AG09309 (cell line): Measurements from ENCODE around the gene BCL2.

Experiments used
- DNase-seq: peaks from one replicate; pipeline ENCODE4 v3.0.0-alpha.2; 2010; ENCODE audit warnings: low read depth
- H3K4me3 ChIP-seq: 2 replicates; pipeline ENCODE4 v1.5.1; 2011; ENCODE audit warnings: mild to moderate bottlenecking, low read depth, low read length, moderate library complexity; ENCODE audit not compliant: control insufficient read depth
- TF ChIP-seq, protein P1 (sequence below): IDR thresholded peaks from 2 replicates; pipeline ENCODE4 v1.5.1; 2011; ENCODE audit warnings: mild to moderate bottlenecking, low read depth, low read length, inconsistent platforms; ENCODE audit not compliant: insufficient read depth, control insufficient read depth; ENCODE audit errors: missing control alignments

Gene BCL2

DNA sequence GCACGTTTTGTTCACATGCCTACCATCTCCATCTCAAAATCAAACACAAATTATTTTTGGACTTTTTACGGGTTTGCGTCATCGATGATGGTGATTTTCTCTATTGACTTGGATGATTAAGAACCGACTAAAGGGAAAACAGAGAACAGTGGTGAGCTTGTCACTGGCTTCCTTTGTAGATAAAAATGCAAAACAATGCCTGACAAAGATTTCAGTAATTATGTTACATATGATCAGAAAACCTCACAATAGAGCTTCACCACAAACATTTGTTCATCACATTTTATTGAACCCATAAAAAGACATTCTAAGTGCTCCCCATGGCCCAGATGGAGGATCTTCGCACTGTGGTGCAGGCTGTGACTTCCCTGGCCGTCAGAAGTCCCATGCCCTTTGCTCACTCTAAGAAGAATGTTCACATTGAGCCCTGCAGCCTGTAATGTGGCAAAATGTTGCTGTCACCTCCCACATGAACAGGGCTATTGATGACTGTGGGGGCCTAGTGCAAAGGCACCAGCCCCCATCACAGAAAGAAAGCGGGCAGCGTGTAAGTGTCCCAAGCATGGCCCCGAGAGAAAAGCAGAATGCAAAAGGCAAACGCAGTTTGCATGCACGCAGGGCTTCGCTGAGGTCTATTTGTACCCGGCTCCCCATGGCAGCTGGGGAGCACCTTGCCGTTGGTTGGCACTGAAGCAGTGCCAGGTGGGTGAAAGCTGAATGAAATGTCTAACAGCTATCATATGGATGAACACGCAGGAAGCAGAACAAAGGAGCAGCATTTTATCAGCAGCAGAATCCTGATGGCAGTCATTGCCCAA is 60.6 kb downstream of the BCL2 start:
- H3K4me3 ChIP-seq: no peak overlapping the region
- TF ChIP-seq, protein P1, sequence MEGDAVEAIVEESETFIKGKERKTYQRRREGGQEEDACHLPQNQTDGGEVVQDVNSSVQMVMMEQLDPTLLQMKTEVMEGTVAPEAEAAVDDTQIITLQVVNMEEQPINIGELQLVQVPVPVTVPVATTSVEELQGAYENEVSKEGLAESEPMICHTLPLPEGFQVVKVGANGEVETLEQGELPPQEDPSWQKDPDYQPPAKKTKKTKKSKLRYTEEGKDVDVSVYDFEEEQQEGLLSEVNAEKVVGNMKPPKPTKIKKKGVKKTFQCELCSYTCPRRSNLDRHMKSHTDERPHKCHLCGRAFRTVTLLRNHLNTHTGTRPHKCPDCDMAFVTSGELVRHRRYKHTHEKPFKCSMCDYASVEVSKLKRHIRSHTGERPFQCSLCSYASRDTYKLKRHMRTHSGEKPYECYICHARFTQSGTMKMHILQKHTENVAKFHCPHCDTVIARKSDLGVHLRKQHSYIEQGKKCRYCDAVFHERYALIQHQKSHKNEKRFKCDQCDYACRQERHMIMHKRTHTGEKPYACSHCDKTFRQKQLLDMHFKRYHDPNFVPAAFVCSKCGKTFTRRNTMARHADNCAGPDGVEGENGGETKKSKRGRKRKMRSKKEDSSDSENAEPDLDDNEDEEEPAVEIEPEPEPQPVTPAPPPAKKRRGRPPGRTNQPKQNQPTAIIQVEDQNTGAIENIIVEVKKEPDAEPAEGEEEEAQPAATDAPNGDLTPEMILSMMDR: no peak
- no peak for DNase-seq

DNA sequence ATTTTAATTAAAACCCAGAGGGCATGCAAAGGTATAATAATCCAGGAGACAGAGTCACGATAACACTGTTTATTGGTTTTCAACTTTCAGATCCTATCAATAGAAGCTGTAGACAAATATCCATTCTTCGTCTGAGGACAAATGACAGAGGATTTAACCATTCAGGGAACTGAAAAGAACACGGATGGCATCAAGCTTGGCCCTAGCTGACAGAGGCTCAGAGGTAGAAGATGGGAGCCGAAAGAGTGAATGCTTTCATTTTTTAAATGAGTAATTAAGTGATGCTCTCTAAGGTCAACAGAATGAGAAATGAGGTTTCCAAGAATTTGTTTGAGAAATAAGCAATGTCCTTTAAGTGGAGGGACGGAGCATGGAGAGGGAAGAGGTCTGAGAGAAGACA is 62.1 kb downstream of the BCL2 start:
- TF ChIP-seq, protein P1: no peak
- no peak overlapping the region for H3K4me3 ChIP-seq
- no peak for DNase-seq

DNA sequence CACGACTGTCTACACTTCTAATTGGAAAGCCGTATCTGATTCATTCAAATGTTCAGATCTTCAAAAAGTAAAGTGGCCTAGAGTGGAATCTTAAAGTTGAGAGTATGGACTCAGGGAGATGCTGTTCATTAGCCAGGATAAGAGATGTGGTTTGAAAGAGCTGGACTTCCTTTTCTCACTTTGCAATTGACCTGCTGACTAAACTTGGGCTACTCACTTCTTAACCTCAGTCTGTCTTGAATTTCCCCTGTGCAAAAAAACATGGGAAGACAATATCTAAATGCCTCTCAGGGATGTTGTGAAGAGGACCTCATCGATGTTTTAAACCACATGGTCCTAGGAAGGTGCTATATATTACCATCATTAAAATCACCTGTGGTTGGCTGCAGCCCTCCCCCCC is 64.1 kb downstream of the BCL2 start:
- DNase-seq: no peak
- no peak overlapping the region for H3K4me3 ChIP-seq
- TF ChIP-seq, protein P1: no peak

DNA sequence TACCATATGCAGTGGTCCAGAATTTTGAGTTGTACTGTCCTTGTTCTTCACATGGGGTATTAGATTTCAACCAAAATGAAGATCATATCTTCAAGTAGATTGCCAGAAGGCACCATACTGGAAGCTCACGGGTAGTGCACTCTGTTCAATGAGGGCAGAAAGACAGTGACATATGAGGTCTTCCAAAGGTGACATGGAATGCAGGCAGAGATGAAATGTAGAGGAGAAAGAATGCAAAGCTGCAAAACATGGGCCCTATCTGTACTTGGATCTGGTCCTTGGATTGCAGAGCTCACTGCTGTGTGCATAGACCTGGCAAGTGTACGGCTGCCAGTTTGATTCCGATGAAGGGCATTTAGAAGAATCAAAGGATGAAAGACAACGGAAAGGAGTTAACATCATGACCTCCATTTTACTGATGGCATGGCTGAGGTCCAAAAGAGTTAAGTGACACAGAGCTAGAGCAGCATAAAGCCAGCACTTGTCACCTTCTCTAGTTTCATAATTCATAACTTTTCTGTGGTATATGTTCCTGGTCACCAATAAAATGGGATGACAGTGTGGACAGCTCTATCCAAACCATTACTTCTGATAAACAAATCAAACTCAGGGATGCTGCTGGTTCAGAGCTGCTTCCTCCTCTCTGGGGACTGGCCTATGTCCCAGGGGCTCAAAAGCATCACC is 64.7 kb downstream of the BCL2 start:
- no peak for DNase-seq
- TF ChIP-seq, protein P1: no peak
- H3K4me3 ChIP-seq: no peak overlapping the region

DNA sequence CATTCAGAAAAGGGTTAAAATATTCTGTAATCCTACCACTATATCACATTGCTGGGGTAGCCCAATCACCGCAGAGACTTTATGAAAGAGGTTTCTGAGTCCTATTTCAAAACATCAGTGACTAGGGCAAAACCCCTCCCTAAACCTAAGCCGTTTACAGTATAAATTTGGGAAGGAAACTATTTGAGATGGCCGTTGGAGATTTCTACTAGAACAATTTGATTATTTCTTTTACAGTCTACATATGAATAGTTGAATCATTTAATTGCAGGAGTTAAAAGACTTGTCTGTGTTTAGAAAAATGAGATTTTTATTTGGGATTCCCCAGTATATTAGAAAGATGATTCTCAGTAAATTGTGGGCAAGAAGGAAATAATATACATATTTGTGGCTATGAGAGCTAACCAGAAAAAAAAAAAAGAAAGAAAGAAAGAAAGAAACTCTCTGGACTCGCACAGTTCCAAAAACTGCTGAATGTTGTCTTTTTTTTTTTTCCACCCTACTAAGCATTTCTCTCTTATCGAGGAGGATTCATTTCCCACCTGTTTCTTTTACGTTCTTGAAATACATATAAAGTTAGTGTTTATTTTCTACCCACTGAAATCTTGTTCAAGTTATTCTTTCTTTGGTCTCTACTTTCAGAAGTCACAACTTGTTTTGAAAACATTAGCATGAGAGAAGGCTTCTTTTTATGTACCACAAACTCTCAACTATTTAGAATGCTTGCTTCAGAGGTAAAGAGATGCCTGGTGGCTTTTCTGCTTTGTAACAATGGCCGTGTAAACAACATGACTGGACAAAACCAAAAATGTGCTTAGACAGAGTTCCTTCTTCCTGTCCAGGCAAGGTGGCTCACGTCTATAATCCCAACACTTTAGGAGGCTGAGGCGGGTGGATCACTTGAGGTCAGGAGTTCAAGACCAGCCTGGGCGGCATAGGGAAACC is 65.9 kb downstream of the BCL2 start:
- peak; percentile 25 for DNase-seq
- TF ChIP-seq, protein P1: no peak
- H3K4me3 ChIP-seq: no peak overlapping the region

DNA sequence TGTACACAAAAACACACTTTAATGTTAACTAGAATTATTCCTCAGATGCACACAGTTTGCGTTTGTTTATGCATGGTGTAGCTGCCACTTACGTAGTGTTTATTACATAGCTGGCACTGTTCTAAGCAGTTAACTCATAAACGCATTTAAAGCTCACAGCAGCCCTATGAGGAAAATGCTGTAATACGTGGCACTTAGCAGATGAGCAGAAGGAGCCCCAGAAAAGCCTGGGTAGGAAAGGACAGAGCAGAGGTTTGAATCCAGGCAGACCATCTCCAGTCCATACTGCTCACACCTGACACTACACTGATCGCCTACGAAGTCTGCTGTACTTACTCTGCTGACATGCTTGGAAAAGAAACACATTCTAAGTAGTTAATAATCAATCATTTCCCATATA is 66.6 kb downstream of the BCL2 start:
- no peak for DNase-seq
- no peak overlapping the region for H3K4me3 ChIP-seq
- TF ChIP-seq, protein P1: no peak
